ENCODE results near the gene C16orf87.

Gene C16orf87

DNA sequence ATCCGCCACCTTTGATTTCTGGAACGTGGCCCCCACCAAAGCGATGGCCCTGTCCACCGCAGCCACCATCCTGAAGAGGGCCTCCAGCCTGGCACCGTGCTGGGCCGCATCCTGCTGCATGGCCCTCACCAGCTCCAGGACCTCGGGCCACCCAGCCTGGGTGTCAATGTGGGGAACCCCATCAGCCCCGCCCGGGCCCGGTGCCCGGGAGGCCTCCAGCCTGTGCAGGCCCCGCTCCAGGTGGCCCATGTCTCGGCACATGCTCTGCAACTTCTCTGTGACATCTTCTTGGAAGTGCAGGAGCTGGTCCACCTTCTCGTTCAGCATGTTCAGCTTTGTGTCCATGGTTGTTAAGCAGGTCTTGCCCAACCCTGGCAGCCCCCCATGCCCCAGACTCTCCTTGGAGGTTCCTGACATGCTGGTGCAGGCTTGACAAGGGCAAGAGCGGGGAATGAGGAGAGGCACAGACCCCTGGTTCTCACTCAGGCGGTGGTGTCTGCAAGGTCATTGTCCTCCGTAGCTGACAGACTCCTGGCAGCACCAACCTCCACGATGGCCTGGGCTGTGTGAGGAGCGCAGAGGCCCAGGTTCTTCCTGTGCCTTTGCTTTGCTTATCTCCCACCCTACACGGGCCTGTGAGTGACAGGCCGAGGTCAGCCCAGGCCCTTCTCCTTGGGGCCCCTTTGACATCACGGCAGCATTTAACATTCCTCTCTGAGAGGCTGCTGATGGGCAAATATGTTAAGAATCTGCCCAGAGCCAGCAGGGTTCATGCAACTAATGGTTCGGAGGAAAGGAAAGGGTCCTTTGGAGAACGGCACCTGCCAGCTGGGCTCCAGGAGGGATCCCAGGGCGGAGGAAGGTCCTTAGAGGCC is 83.0 kb downstream of the C16orf87 start, which contains the start of gene MYLK3:
Gene MYLK3, minus strand, starts transcription at position 568 of the 875 bp plus-strand sequence. Its CDS starts 151 bp downstream, at position 417.
- H3K4me2 ChIP-seq (ENCODE audit: insufficient read depth, low read length): no peak within 1 kb of the TSS
- no peaks in the 10 kb centered on the region for H4K20me1 ChIP-seq (ENCODE audit: insufficient read depth, low read length)
- H3K27me3 ChIP-seq (ENCODE audit: insufficient read depth, low read length, poor library complexity): no peaks in the 10 kb centered on the region
- no peaks in the 10 kb centered on the region for H3K36me3 ChIP-seq (ENCODE audit: insufficient read depth, low read length)
- ATAC-seq (ENCODE audit: insufficient read depth, low read depth) (no peak), DNase-seq (no peak)
- no peak within 1 kb of the TSS for H2AFZ ChIP-seq (ENCODE audit: low read depth, low read length)
- H3K9me3 ChIP-seq (ENCODE audit: insufficient read depth, low read length, severe bottlenecking): no peaks in the 10 kb centered on the region
- TF ChIP-seq CTCF (IDR thresholded peaks at IDR 0.05; ENCODE audit: borderline replicate concordance, extremely low read depth, low read length, poor library complexity, severe bottlenecking): no peak
- no peak for TF ChIP-seq EZH2 (IDR thresholded peaks at IDR 0.05; ENCODE audit: borderline replicate concordance, low read depth, low read length, severe bottlenecking)
- no peaks in the 10 kb centered on the region for H3K4me1 ChIP-seq (ENCODE audit: insufficient read depth, low read length)
- H3K4me3 ChIP-seq (ENCODE audit: low read depth in 1 of 2, low read length in 2 of 2): no peak within 1 kb of the TSS
- no peak within 1 kb of the TSS for H3K9ac ChIP-seq (ENCODE audit: low read depth, low read length)
- no peaks in the 10 kb centered on the region for H3K79me2 ChIP-seq (ENCODE audit: insufficient read depth, low read length)
- no peak within 1 kb of the TSS for H3K27ac ChIP-seq (ENCODE audit: low read length)

GRCh38 chr16:46746821-46747776 is 83.9 kb downstream of the C16orf87 start:
- H3K9ac ChIP-seq (ENCODE audit: low read depth, low read length): no peak overlapping the region
- no peak overlapping the region for H3K4me2 ChIP-seq (ENCODE audit: insufficient read depth, low read length)
- no peaks in the 10 kb centered on the region for H3K36me3 ChIP-seq (ENCODE audit: insufficient read depth, low read length)
- ATAC-seq (ENCODE audit: insufficient read depth, low read depth) (no peak), DNase-seq (no peak)
- H3K4me3 ChIP-seq (ENCODE audit: low read depth in 1 of 2, low read length in 2 of 2): no peak overlapping the region
- H3K4me1 ChIP-seq (ENCODE audit: insufficient read depth, low read length): no peaks in the 10 kb centered on the region
- no peaks in the 10 kb centered on the region for H4K20me1 ChIP-seq (ENCODE audit: insufficient read depth, low read length)
- H2AFZ ChIP-seq (ENCODE audit: low read depth, low read length): no peak overlapping the region
- no peak overlapping the region for H3K27ac ChIP-seq (ENCODE audit: low read length)
- no peaks in the 10 kb centered on the region for H3K79me2 ChIP-seq (ENCODE audit: insufficient read depth, low read length)
- no peaks in the 10 kb centered on the region for H3K9me3 ChIP-seq (ENCODE audit: insufficient read depth, low read length, severe bottlenecking)
- H3K27me3 ChIP-seq (ENCODE audit: insufficient read depth, low read length, poor library complexity): no peaks in the 10 kb centered on the region
- TF ChIP-seq CTCF (IDR thresholded peaks at IDR 0.05; ENCODE audit: borderline replicate concordance, extremely low read depth, low read length, poor library complexity, severe bottlenecking) (no peak), EZH2 (IDR thresholded peaks at IDR 0.05; ENCODE audit: borderline replicate concordance, low read depth, low read length, severe bottlenecking) (no peak)

Measured in DND-41 (cell line).